OCI-LY7 (cell line): ENCODE data around the gene LRRC36. TPM values are rescaled to one million over a fixed set of nuclear protein-coding genes. Genes with fewer than 3 reads are reported as not detected.

ENCODE experiments used
- BruUV-seq: library from RNA; stranded (reverse); fragments of 400-500 nt; replicated peaks from 2 replicates; lab custom pipeline; 2021; lab: Mats Ljungman, UMichigan
- CTCF ChIA-PET: fragments of 300-600 bp; sonication (Branson Sonifier 250); formaldehyde crosslinking; loops from one replicate; lab custom pipeline; 2022; ENCODE audit warnings: antibody characterized with exemption; ENCODE audit not compliant: unreplicated experiment; lab: Charles Lee
- POLR2A ChIA-PET: fragments of 300-600 bp; sonication (Branson Sonifier 250); formaldehyde crosslinking; loops from one replicate; lab custom pipeline; 2022; ENCODE audit warnings: antibody characterized with exemption; lab: Charles Lee
- DNase-seq: peaks from one replicate; pipeline ENCODE4 v3.0.0-alpha.2; 2015; ENCODE audit warnings: low spot score
- H2AFZ ChIP-seq: fragments of 200-600 bp; sonication (generic), shearing (Covaris generic); 2 replicates; pipeline ENCODE4 v1.6.1; 2014; ENCODE audit warnings: mild to moderate bottlenecking, antibody characterized with exemption, low read length, moderate library complexity
- H3K27ac ChIP-seq: fragments of 200-600 bp; sonication (generic); 2 replicates; pipeline ENCODE4 v1.5.1; 2014; ENCODE audit warnings: mixed run types, low read depth, mild to moderate bottlenecking, moderate library complexity, low read length, inconsistent platforms; ENCODE audit not compliant: poor library complexity, severe bottlenecking
- H3K36me3 ChIP-seq: fragments of 200-600 bp; sonication (generic); 2 replicates; pipeline ENCODE4 v1.6.1; 2014; ENCODE audit warnings: mild to moderate bottlenecking, antibody characterized with exemption, low read length, moderate library complexity, mixed read lengths; ENCODE audit not compliant: insufficient read depth
- H3K4me1 ChIP-seq: fragments of 200-600 bp; sonication (generic); 2 replicates; pipeline ENCODE4 v1.5.1; 2014; ENCODE audit warnings: mild to moderate bottlenecking, low read length; ENCODE audit not compliant: insufficient read depth, poor library complexity, severe bottlenecking
- H3K4me2 ChIP-seq: fragments of 200-600 bp; sonication (generic); 2 replicates; pipeline ENCODE4 v1.6.1; 2014; ENCODE audit warnings: mild to moderate bottlenecking, low read length
- H3K4me3 ChIP-seq: fragments of 200-600 bp; sonication (generic); 2 replicates; pipeline ENCODE4 v1.5.1; 2014; ENCODE audit warnings: mild to moderate bottlenecking, low read depth, low read length; ENCODE audit not compliant: poor library complexity, severe bottlenecking
- H3K79me2 ChIP-seq: fragments of 200-600 bp; sonication (generic); 2 replicates; pipeline ENCODE4 v1.6.1; 2016; ENCODE audit warnings: low read depth, mild to moderate bottlenecking, low read length, moderate library complexity, mixed read lengths; ENCODE audit not compliant: insufficient read depth
- H3K9me2 ChIP-seq: fragments of 200-600 bp; sonication (generic); 2 replicates; pipeline ENCODE4 v1.6.1; 2016; ENCODE audit warnings: mild to moderate bottlenecking, low read length, mixed read lengths; ENCODE audit not compliant: insufficient read depth
- H3K9me3 ChIP-seq: fragments of 200-600 bp; sonication (generic); 2 replicates; pipeline ENCODE4 v1.6.1; 2014; ENCODE audit warnings: mild to moderate bottlenecking, mixed run types, low read length, mixed read lengths
- H4K20me1 ChIP-seq: fragments of 200-600 bp; sonication (generic); 2 replicates; pipeline ENCODE4 v1.6.1; 2014; ENCODE audit warnings: mild to moderate bottlenecking, antibody characterized with exemption, low read length, moderate library complexity, mixed read lengths; ENCODE audit not compliant: insufficient read depth
- CTCF ChIP-seq: fragments of 200-600 bp; sonication (generic); conservative IDR thresholded peaks from 2 replicates; pipeline ENCODE4 v1.5.1; 2014; ENCODE audit warnings: mild to moderate bottlenecking, antibody characterized with exemption, low read length, moderate library complexity, mixed read lengths
- EZH2phosphoT487 ChIP-seq: fragments of 200-600 bp; sonication (generic); IDR thresholded peaks from 2 replicates; pipeline ENCODE4 v1.6.1; 2018; ENCODE audit warnings: low read depth, borderline replicate concordance, mild to moderate bottlenecking, mixed run types, antibody characterized with exemption, low read length, moderate library complexity, mixed read lengths
- intact Hi-C: fragments of 100-400 bp; cut with micrococcal nuclease; formaldehyde crosslinking; loops from one replicate; pipeline ENCODE4 v1.10.0; 2022; ENCODE audit not compliant: unreplicated experiment
- total RNA-seq, 2 experiments: library from RNA; depleted of rRNA in 1 of 2; stranded (reverse); fragments of >200 nt in 1 of 2; shearing (Covaris generic) in 1 of 2; gene quantifications; 2 replicates each; pipeline ENCODE4 v1.2.3, GENCODE V29; 2014 to 2022

Gene LRRC36
- total RNA-seq, 2 experiments from 2014 or later: not detected

- Histone ChIP-seq H4K20me1 (no peaks in the 10 kb centered on the region), H3K4me1 (no peaks in the 10 kb centered on the region), H2AFZ (no peak overlapping the region), H3K9me2 (no peaks in the 10 kb centered on the region), H3K4me3 (no peak overlapping the region), H3K36me3 (no peaks in the 10 kb centered on the region), H3K4me2 (no peak overlapping the region), H3K79me2 (no peaks in the 10 kb centered on the region), H3K27ac (no peak overlapping the region), H3K9me3 (no peaks in the 10 kb centered on the region)
- DNase-seq: no peak
- CTCF ChIA-PET: no interaction called here
- BruUV-seq: no TSS peak
- intact Hi-C loops: no loop called here
- TF ChIP-seq CTCF (no peak), EZH2phosphoT487 (no peak)
- POLR2A ChIA-PET: no interaction called here
These were observed 80.7 kb downstream of the LRRC36 start for GRCh38 chr16:67407176-67407787.

GRCh38 chr16:67407788-67408452, 81.3 kb downstream of the LRRC36 start:
- intact Hi-C loops: no loop called here
- Histone ChIP-seq H3K4me2 (no peak overlapping the region), H2AFZ (no peak overlapping the region), H3K4me1 (no peaks in the 10 kb centered on the region), H3K36me3 (no peaks in the 10 kb centered on the region), H3K4me3 (no peak overlapping the region), H3K27ac (no peak overlapping the region), H3K79me2 (no peaks in the 10 kb centered on the region), H3K9me2 (no peaks in the 10 kb centered on the region), H4K20me1 (no peaks in the 10 kb centered on the region), H3K9me3 (no peaks in the 10 kb centered on the region)
- no TSS peak for BruUV-seq
- no peak for DNase-seq
- TF ChIP-seq EZH2phosphoT487 (no peak), CTCF (no peak)
- CTCF ChIA-PET: no interaction called here
- POLR2A ChIA-PET: no interaction called here

GRCh38 chr16:67409631-67410030, 83.0 kb downstream of the LRRC36 start:
- CTCF ChIA-PET: no interaction called here

More at GRCh38 chr16:67409631-67410030, 83.0 kb downstream of the LRRC36 start:
- H3K4me1 ChIP-seq: no peaks in the 10 kb centered on the region
- H3K4me2 ChIP-seq: no peak overlapping the region
- TF ChIP-seq EZH2phosphoT487: no peak
- TF ChIP-seq CTCF: no peak
- no peak for DNase-seq
- H3K9me2 ChIP-seq: no peaks in the 10 kb centered on the region
- no peaks in the 10 kb centered on the region for H3K9me3 ChIP-seq
- no TSS peak for BruUV-seq
- POLR2A ChIA-PET: no interaction called here
- intact Hi-C loops: no loop called here
- no peak overlapping the region for H3K27ac ChIP-seq
- no peaks in the 10 kb centered on the region for H3K36me3 ChIP-seq
- H3K4me3 ChIP-seq: no peak overlapping the region
- no peaks in the 10 kb centered on the region for H4K20me1 ChIP-seq
- no peaks in the 10 kb centered on the region for H3K79me2 ChIP-seq
- no peak overlapping the region for H2AFZ ChIP-seq
